ENCODE measurements around the gene SIRT3. TPM values are rescaled to one million over a fixed set of nuclear protein-coding genes. Genes with fewer than 3 reads are reported as not detected.
"Not testable (repeated sequence)": the region's sequence is repeated elsewhere in the genome, so short reads cannot be mapped to it uniquely, and the experiment has no call there.

Gene SIRT3
- total and polyA plus RNA-seq, 3 experiments from 2014 or later = 12.2 to 14.8 (median 13.6) TPM

- no peaks in the 10 kb centered on the region for H3K9me3 ChIP-seq (ENCODE audit: low read length)
- peak overlapping the region; percentile 78 for H3K27ac ChIP-seq (ENCODE audit: low read depth, low read length)
- Mint-ChIP-seq H3K27me3 (peaks cover 0 to 2% of the 10 kb centered on the region in 2 donors), H3K4me3 (peak overlapping the region; percentile 84 to 94 (median 90)), H3K27ac (peak overlapping the region; percentile 89 to 100 (median 96)), H3K36me3 (peaks cover 0 to 4% (median 0%) of the 10 kb centered on the region in 3 donors), H3K4me1 (peaks cover 30 to 43% (median 31%) of the 10 kb centered on the region in 3 donors), H3K9me3 (peaks cover 0 to 3% (median 0%) of the 10 kb centered on the region in 5 donors)
- peaks cover 22% of the 10 kb centered on the region for H3K4me1 ChIP-seq (ENCODE audit: insufficient read depth, low read length)
- H3K36me3 ChIP-seq (ENCODE audit: insufficient read depth, low read length) = no peaks in the 10 kb centered on the region
- CTCF ChIA-PET = interaction anchor here (0.9 to 3.7 kb wide), 4 partner anchors 12 to 85 kb away, joined by 3 to 49 read pairs (median 10); partner anchors contain the start of genes NLRP6 and PGGHG
- H3K4me3 ChIP-seq (ENCODE audit: low read length) = peak overlapping the region; percentile 49
- POLR2A ChIA-PET = interaction anchor here (0.6 to 3.9 kb wide), 10 partner anchors 11 to 237 kb away, joined by 3 to 71 read pairs (median 10); partner anchors contain the start of genes BET1L, NLRP6, PGGHG and PSMD13
- H3K27me3 ChIP-seq (ENCODE audit: insufficient read depth, low read length, poor library complexity, severe bottlenecking) = no peaks in the 10 kb centered on the region
- DNase-seq = peak; percentile 24 to 88 (median 72)
Measured at GRCh38 chr11:269146-269890, 33.2 kb upstream of the SIRT3 start.

GRCh38 chr11:268716-269145 lies 32.6 kb upstream of the SIRT3 start:
- H3K4me3 ChIP-seq (ENCODE audit: low read length) = peak overlapping the region; percentile 49

DNA sequence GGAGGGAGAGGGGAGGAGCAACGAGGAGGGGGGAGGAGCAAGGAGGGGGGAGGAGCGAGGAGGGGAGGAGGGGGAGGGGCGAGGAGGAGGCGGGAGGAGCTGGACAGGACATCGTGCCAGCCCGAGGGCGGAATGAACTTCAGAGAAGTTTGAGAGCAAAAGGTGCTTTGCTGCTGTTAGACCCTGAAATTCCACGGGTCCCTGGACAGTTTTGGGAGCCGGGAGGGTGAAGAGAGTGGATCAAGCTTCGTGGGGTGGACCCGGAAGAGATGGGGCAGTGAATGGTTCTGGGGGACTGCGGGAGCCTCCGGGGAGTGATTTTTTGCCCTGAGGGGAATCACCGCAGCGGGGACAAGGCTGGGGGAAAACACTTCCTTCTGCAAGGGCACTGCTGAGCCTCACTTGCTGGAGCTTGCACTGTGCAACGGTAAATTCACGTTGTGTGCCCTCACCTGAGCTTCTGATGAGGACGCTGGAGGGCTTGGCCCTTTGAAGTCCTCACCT lies 31.4 kb upstream of the SIRT3 start:
- H3K36me3 ChIP-seq (ENCODE audit: insufficient read depth, low read length) = no peaks in the 10 kb centered on the region
- no peaks in the 10 kb centered on the region for H3K27me3 ChIP-seq (ENCODE audit: insufficient read depth, low read length, poor library complexity, severe bottlenecking)
- Mint-ChIP-seq H3K27ac (peak overlapping the region; percentile 92 to 100 (median 97)), H3K4me3 (peak overlapping the region; percentile 84 to 94 (median 90)), H3K9me3 (peaks cover 0 to 3% (median 0%) of the 10 kb centered on the region in 5 donors), H3K27me3 (peaks cover 0 to 2% of the 10 kb centered on the region in 2 donors), H3K4me1 (peaks cover 30 to 43% (median 31%) of the 10 kb centered on the region in 3 donors), H3K36me3 (peaks cover 0 to 4% (median 0%) of the 10 kb centered on the region in 3 donors)
- peak; percentile 59 to 77 (median 69) for DNase-seq
- ChIA-PET CTCF (interaction anchor here (0.8 to 4.3 kb wide), 10 partner anchors 13 to 183 kb away, joined by 3 to 49 read pairs (median 4); partner anchors contain the start of genes BET1L, NLRP6, PGGHG and PSMD13), POLR2A (interaction anchor here (1.0 to 3.9 kb wide), 14 partner anchors 13 to 239 kb away, joined by 4 to 71 read pairs (median 6); partner anchors contain the start of genes BET1L, NLRP6, PGGHG and PSMD13)
- peak overlapping the region; percentile 49 for H3K4me3 ChIP-seq (ENCODE audit: low read length)
- peaks cover 22% of the 10 kb centered on the region for H3K4me1 ChIP-seq (ENCODE audit: insufficient read depth, low read length)
- H3K9me3 ChIP-seq (ENCODE audit: low read length) = no peaks in the 10 kb centered on the region
- peak overlapping the region; percentile 78 for H3K27ac ChIP-seq (ENCODE audit: low read depth, low read length)

More at GRCh38 chr11:268716-269145, 32.6 kb upstream of the SIRT3 start:
- Mint-ChIP-seq H3K27ac (peak overlapping the region; percentile 89 to 100 (median 96)), H3K4me1 (peaks cover 30 to 43% (median 31%) of the 10 kb centered on the region in 3 donors), H3K4me3 (peak overlapping the region; percentile 84 to 94 (median 90))
- H3K27me3 Mint-ChIP-seq; H3K36me3 Mint-ChIP-seq; H3K9me3 Mint-ChIP-seq; H3K27me3 ChIP-seq (ENCODE audit: insufficient read depth, low read length, poor library complexity, severe bottlenecking); H3K9me3 ChIP-seq (ENCODE audit: low read length); H3K36me3 ChIP-seq (ENCODE audit: insufficient read depth, low read length): not testable (repeated sequence)
- H3K27ac ChIP-seq (ENCODE audit: low read depth, low read length) = peak overlapping the region; percentile 78
- POLR2A ChIA-PET = interaction anchor here (0.6 to 3.9 kb wide), 14 partner anchors 11 to 238 kb away, joined by 3 to 71 read pairs (median 6); partner anchors contain the start of genes BET1L, NLRP6, PGGHG and PSMD13
- peak; percentile 56 to 83 (median 61) for DNase-seq
- H3K4me1 ChIP-seq (ENCODE audit: insufficient read depth, low read length) = peaks cover 22% of the 10 kb centered on the region
- CTCF ChIA-PET = interaction anchor here (0.8 to 4.3 kb wide), 10 partner anchors 12 to 182 kb away, joined by 3 to 49 read pairs (median 5); partner anchors contain the start of genes BET1L, NLRP6, PGGHG and PTDSS2

DNA sequence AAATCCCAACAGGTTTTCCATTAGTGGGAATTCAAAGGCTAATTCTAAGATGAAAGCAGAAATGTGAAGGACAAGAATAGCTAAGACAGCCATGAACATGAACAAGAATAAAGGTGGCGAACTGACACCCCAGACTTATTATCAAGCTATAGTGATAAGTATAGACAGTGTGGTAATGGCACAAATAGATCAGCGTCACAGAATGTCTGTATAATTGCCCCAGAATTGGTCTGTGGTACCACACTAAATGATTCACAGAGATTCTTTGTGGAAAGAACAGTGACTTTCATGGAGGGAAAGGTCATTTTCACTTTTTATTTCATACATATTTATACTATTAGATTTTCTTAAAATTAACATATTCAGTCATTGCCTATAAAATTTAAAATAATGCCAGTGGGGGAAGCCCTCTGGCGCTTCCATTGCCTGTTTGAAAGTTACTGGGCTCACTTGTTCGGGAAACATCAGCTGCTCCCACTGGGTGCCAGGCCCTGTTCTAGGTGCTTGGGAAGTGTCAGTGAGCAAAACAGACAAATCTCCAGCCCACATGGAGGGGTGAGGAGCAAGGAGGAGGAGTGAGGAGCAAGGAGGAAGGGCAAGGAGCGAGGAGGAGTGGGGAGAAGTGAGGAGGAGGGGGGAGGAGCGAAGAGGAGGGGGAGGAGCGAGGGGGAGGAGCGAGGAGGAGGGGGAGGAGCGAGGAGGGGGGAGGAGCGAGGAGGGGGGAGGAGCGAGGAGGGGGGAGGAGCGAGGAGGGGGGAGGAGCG lies 30.7 kb upstream of the SIRT3 start:
- POLR2A ChIA-PET = interaction anchor here (0.6 to 3.9 kb wide), 12 partner anchors 13 to 140 kb away, joined by 3 to 71 read pairs (median 8); partner anchors contain the start of genes BET1L, NLRP6, PGGHG and PSMD13
- H3K27ac Mint-ChIP-seq = peak overlapping the region; percentile 79 to 97 (median 90)
- peaks cover 0 to 2% of the 10 kb centered on the region in 2 donors for H3K27me3 Mint-ChIP-seq
- peak overlapping the region; percentile 73 to 87 (median 79) for H3K4me3 Mint-ChIP-seq
- Histone ChIP-seq H3K4me1 (ENCODE audit: insufficient read depth, low read length) (peaks cover 22% of the 10 kb centered on the region), H3K27me3 (ENCODE audit: insufficient read depth, low read length, poor library complexity, severe bottlenecking) (no peaks in the 10 kb centered on the region), H3K9me3 (ENCODE audit: low read length) (no peaks in the 10 kb centered on the region), H3K4me3 (ENCODE audit: low read length) (no peak overlapping the region), H3K27ac (ENCODE audit: low read depth, low read length) (no peak overlapping the region), H3K36me3 (ENCODE audit: insufficient read depth, low read length) (no peaks in the 10 kb centered on the region)
- peaks cover 0 to 4% (median 0%) of the 10 kb centered on the region in 3 donors for H3K36me3 Mint-ChIP-seq
- peak; percentile 22 to 60 (median 44) for DNase-seq
- peaks cover 0 to 3% (median 0%) of the 10 kb centered on the region in 5 donors for H3K9me3 Mint-ChIP-seq
- CTCF ChIA-PET = interaction anchor here (1.2 to 4.3 kb wide), 9 partner anchors 14 to 184 kb away, joined by 4 to 49 read pairs (median 5); partner anchors contain the start of genes BET1L, NLRP6, PGGHG and PTDSS2
- H3K4me1 Mint-ChIP-seq = peaks cover 30 to 41% (median 31%) of the 10 kb centered on the region in 3 donors

DNA sequence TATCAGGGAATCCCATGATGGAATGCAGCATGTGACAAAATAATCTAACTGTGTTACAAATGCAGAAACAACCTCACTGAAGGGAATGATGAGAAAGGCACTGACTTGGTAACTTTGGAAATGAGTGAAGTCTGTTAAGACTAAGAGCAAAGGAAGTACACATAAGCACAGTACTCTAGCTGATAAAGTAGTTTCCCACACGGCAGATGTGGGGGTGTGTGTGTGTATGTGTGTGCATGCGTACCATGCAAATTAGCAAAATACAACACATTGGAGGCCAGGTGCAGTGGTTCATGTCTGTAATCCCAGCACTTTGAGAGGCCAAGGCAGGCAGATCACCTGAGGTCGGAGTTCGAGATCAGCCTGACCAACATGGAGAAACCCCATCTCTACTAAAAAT lies 25.5 kb upstream of the SIRT3 start:
- Histone ChIP-seq H3K4me3 (ENCODE audit: low read length) (no peak overlapping the region), H3K27ac (ENCODE audit: low read depth, low read length) (no peak overlapping the region), H3K27me3 (ENCODE audit: insufficient read depth, low read length, poor library complexity, severe bottlenecking) (no peaks in the 10 kb centered on the region), H3K9me3 (ENCODE audit: low read length) (no peaks in the 10 kb centered on the region), H3K36me3 (ENCODE audit: insufficient read depth, low read length) (no peaks in the 10 kb centered on the region), H3K4me1 (ENCODE audit: insufficient read depth, low read length) (no peaks in the 10 kb centered on the region)
- H3K27ac Mint-ChIP-seq = no peak overlapping the region
- no peak overlapping the region for H3K4me3 Mint-ChIP-seq
- peaks cover 0 to 3% (median 0%) of the 10 kb centered on the region in 5 donors for H3K9me3 Mint-ChIP-seq
- ChIA-PET POLR2A (interaction anchor here (0.7 kb wide), 1 partner anchor 56 kb away, joined by 3 read pairs; no protein-coding TSS in a partner anchor), CTCF (interaction anchor here (0.7 to 2.0 kb wide), 6 partner anchors 9 to 189 kb away, joined by 3 to 7 read pairs (median 4); no protein-coding TSS in a partner anchor)
- peaks cover 2% of the 10 kb centered on the region in 3 donors for H3K4me1 Mint-ChIP-seq
- H3K36me3 Mint-ChIP-seq = no peaks in the 10 kb centered on the region
- no peak for DNase-seq
- no peaks in the 10 kb centered on the region for H3K27me3 Mint-ChIP-seq

DNA sequence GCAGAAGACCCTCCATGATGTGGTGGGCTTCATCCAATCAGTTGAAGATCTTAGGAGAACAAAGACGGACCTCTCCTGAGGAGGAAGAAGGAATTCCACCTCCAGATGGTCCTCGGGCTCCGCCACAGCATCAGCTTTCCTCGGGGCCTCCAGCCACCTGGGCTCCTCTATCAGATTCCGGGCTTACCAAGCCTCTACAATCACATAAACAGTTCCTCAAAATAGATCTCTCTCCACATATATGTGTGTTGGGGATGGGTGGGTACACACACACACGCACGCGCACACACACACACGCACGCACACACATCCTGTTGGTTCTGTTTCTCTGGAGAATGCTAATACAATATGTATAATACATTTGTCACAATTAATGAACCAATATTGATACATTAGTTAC lies 23.3 kb upstream of the SIRT3 start:
- Histone ChIP-seq H3K27me3 (ENCODE audit: insufficient read depth, low read length, poor library complexity, severe bottlenecking) (no peaks in the 10 kb centered on the region), H3K4me1 (ENCODE audit: insufficient read depth, low read length) (no peaks in the 10 kb centered on the region), H3K36me3 (ENCODE audit: insufficient read depth, low read length) (no peaks in the 10 kb centered on the region), H3K27ac (ENCODE audit: low read depth, low read length) (no peak overlapping the region), H3K9me3 (ENCODE audit: low read length) (no peaks in the 10 kb centered on the region), H3K4me3 (ENCODE audit: low read length) (no peak overlapping the region)
- CTCF ChIA-PET = interaction anchor here (1.1 kb wide), 1 partner anchor 9 kb away, joined by 4 read pairs; no protein-coding TSS in a partner anchor
- Mint-ChIP-seq H3K9me3 (no peaks in the 10 kb centered on the region), H3K27me3 (no peaks in the 10 kb centered on the region), H3K4me3 (no peak overlapping the region), H3K27ac (peak overlapping the region in 1 of 8 donors; percentile 29), H3K36me3 (no peaks in the 10 kb centered on the region), H3K4me1 (no peaks in the 10 kb centered on the region)
- DNase-seq = no peak
- POLR2A ChIA-PET = interaction anchor here (0.8 kb wide), 1 partner anchor 22 kb away, joined by 3 read pairs; no protein-coding TSS in a partner anchor

Measured in CD8-positive, alpha-beta memory T cell (primary cell).